HCT116 (cell line): ENCODE data around the gene NUCB1. TPM values are rescaled to one million over a fixed set of nuclear protein-coding genes. Genes with fewer than 3 reads are reported as not detected.

ENCODE experiments used
- ATAC-seq: fragments of 200-7000 bp; cut with Tn5 transposase; 2 replicates; pipeline ENCODE4 v1.9.1; 2020; ENCODE audit warnings: mild to moderate bottlenecking, moderate library complexity
- BruUV-seq: library from RNA; stranded (reverse); fragments of 400-500 nt; replicated peaks from 2 replicates; lab custom pipeline; 2021; lab: Mats Ljungman, UMichigan
- CTCF ChIA-PET: fragments of 300-600 bp; sonication (Branson Sonifier 250); formaldehyde crosslinking; loops from one replicate; lab custom pipeline; 2021; ENCODE audit warnings: antibody characterized with exemption; lab: Charles Lee
- POLR2A ChIA-PET: fragments of 300-600, 350-600 bp; sonication (Branson Sonifier 250); formaldehyde crosslinking; loops from one replicate; lab custom pipeline; 2021; ENCODE audit warnings: antibody characterized with exemption; lab: Charles Lee
- RAD21 ChIA-PET, 2 experiments: fragments of 300-600 bp; sonication (Branson Sonifier 250); formaldehyde crosslinking; loops; one replicate each; lab custom pipeline; 2023; ENCODE audit warnings: low total read pairs in 2 of 2; ENCODE audit not compliant: uncharacterized antibody in 2 of 2, unreplicated experiment in 2 of 2, low non-redundant PET in 1 of 2; lab: Charles Lee
- DNase-seq: peaks from one replicate; pipeline ENCODE4 v3.0.0-alpha.2; 2010; ENCODE audit warnings: low read depth, low spot score
- H2AFZ ChIP-seq: fragments of 200-600 bp; shearing (Covaris generic), sonication (generic); 2 replicates; pipeline ENCODE4 v1.6.1; 2017; ENCODE audit warnings: low read depth, mixed run types, mixed read lengths, antibody characterized with exemption, low read length; ENCODE audit not compliant: poor library complexity, severe bottlenecking
- H3K27ac ChIP-seq: 2 replicates; pipeline ENCODE4 v1.5.1; 2012; ENCODE audit warnings: low read depth, low read length
- H3K27me3 ChIP-seq: fragments of 200-600 bp; sonication (generic); 2 replicates; pipeline ENCODE4 v1.6.1; 2016; ENCODE audit warnings: mixed run types, low read length, mixed read lengths; ENCODE audit not compliant: insufficient read depth
- H3K36me3 ChIP-seq, 2 experiments: fragments of 200-500 bp in 1 of 2; fragments of 200-600 bp in 1 of 2; sonication (Bioruptor generic) in 1 of 2; sonication (generic) in 1 of 2; 2 replicates each; pipeline versions ENCODE4 v1.5.1 to v1.6.1; 2014 to 2016; ENCODE audit warnings: low read length in 2 of 2, inconsistent platforms in 1 of 2, mixed read lengths in 1 of 2, mixed run types in 1 of 2; ENCODE audit not compliant: insufficient read depth in 2 of 2, control insufficient read depth in 1 of 2
- H3K4me1 ChIP-seq, 2 experiments: fragments of 200-600 bp in 1 of 2; sonication (generic) in 1 of 2; 2 replicates each; pipeline versions ENCODE4 v1.5.1 to v1.6.1; 2012 to 2017; ENCODE audit warnings: low read length in 2 of 2, inconsistent platforms in 1 of 2, mild to moderate bottlenecking in 1 of 2, mixed read lengths in 1 of 2, mixed run types in 1 of 2, moderate library complexity in 1 of 2; ENCODE audit not compliant: insufficient read depth in 2 of 2, control insufficient read depth in 1 of 2
- H3K4me2 ChIP-seq: fragments of 200-600 bp; sonication (generic); 2 replicates; pipeline ENCODE4 v1.6.1; 2017; ENCODE audit warnings: mixed run types, low read length, mixed read lengths
- H3K4me3 ChIP-seq, 2 experiments: fragments of 200-600 bp in 1 of 2; sonication (generic) in 1 of 2; replicated peaks in 1 of 2; 2 replicates each; pipeline ENCODE4 v1.5.1; 2011 to 2016; ENCODE audit warnings: low read length in 2 of 2, control low read depth in 1 of 2, low read depth in 1 of 2, mild to moderate bottlenecking in 1 of 2, mixed read lengths in 1 of 2, mixed run types in 1 of 2
- H3K79me2 ChIP-seq: fragments of 200-600 bp; sonication (generic); 2 replicates; pipeline ENCODE4 v1.6.1; 2017; ENCODE audit warnings: mild to moderate bottlenecking, mixed run types, low read length, moderate library complexity, mixed read lengths; ENCODE audit not compliant: insufficient read depth
- H3K9ac ChIP-seq: fragments of 200-600 bp; sonication (generic); 2 replicates; pipeline ENCODE4 v1.6.1; 2016; ENCODE audit warnings: low read length, mixed read lengths
- H3K9me2 ChIP-seq: fragments of 200-600 bp; sonication (generic), shearing (Covaris generic); 2 replicates; pipeline ENCODE4 v1.6.1; 2017; ENCODE audit warnings: mixed run types, mild to moderate bottlenecking, moderate library complexity; ENCODE audit not compliant: insufficient read depth
- H3K9me3 ChIP-seq, 2 experiments: fragments of 200-500 bp in 1 of 2; fragments of 200-600 bp in 1 of 2; sonication (Bioruptor generic) in 1 of 2; sonication (generic) in 1 of 2; 2 replicates each; pipeline ENCODE4 v1.6.1; 2014 to 2017; ENCODE audit warnings: low read length in 2 of 2, mixed read lengths in 2 of 2, inconsistent platforms in 1 of 2, low read depth in 1 of 2, mild to moderate bottlenecking in 1 of 2, mixed run types in 1 of 2, moderate library complexity in 1 of 2; ENCODE audit not compliant: control insufficient read depth in 1 of 2, insufficient read depth in 1 of 2
- H4K20me1 ChIP-seq: fragments of 200-600 bp; sonication (generic), shearing (Covaris generic); 2 replicates; pipeline ENCODE4 v1.6.1; 2017; ENCODE audit warnings: mixed run types, mild to moderate bottlenecking, moderate library complexity; ENCODE audit not compliant: insufficient read depth
- ATF3 ChIP-seq: IDR thresholded peaks from 2 replicates; pipeline ENCODE4 v1.6.1; 2012
- CTCF ChIP-seq, 3 experiments: fragments of 200-600 bp in 1 of 3; sonication (generic) in 1 of 3; IDR thresholded peaks in 2 of 3; conservative IDR thresholded peaks in 1 of 3; 2 replicates each; pipeline ENCODE4 v1.5.1; 2012 to 2017; ENCODE audit warnings: low read depth in 2 of 3, low read length in 2 of 3, antibody characterized with exemption in 1 of 3, borderline replicate concordance in 1 of 3, control low read depth in 1 of 3, mild to moderate bottlenecking in 1 of 3, mixed read lengths in 1 of 3, mixed run types in 1 of 3, moderate library complexity in 1 of 3; ENCODE audit not compliant: insufficient read depth in 1 of 3
- EGR1 ChIP-seq: IDR thresholded peaks from 2 replicates; pipeline ENCODE4 v1.6.1; 2012; ENCODE audit warnings: low read depth
- EZH2phosphoT487 ChIP-seq: fragments of 200-600 bp; IDR thresholded peaks from 2 replicates; pipeline ENCODE4 v1.6.1; 2018; ENCODE audit warnings: antibody characterized with exemption, borderline replicate concordance
- FOSL1 ChIP-seq: IDR thresholded peaks from 2 replicates; pipeline ENCODE4 v1.6.1; 2012; ENCODE audit warnings: low read depth
- POLR2A ChIP-seq: IDR thresholded peaks from 2 replicates; pipeline ENCODE4 v1.7.0; 2011; ENCODE audit warnings: borderline replicate concordance; ENCODE audit not compliant: insufficient read depth, insufficient read length; ENCODE audit errors: extremely low read depth
- POLR2AphosphoS5 ChIP-seq: IDR thresholded peaks from 2 replicates; pipeline ENCODE4 v1.6.1; 2011; ENCODE audit warnings: mild to moderate bottlenecking, low read depth, low read length, moderate library complexity
- SIN3A ChIP-seq: IDR thresholded peaks from 2 replicates; pipeline ENCODE4 v1.6.1; 2012; ENCODE audit warnings: low read depth
- SP1 ChIP-seq: IDR thresholded peaks from 2 replicates; pipeline ENCODE4 v1.6.1; 2012; ENCODE audit warnings: low read depth
- TCF7L2 ChIP-seq: IDR thresholded peaks from 2 replicates; pipeline ENCODE4 v1.7.0; 2011; ENCODE audit warnings: borderline replicate concordance, inconsistent platforms; ENCODE audit not compliant: insufficient read depth, insufficient read length; ENCODE audit errors: extremely low read depth
- ZNF274 ChIP-seq: fragments of 200-500 bp; sonication (Bioruptor generic); IDR thresholded peaks from 2 replicates; pipeline ENCODE4 v1.6.1; 2014; ENCODE audit warnings: mild to moderate bottlenecking, low read depth, low read length, inconsistent platforms
- intact Hi-C: fragments of 100-400 bp; cut with micrococcal nuclease; formaldehyde crosslinking; loops from 2 replicates; pipeline ENCODE4 v1.10.0; 2022
- total RNA-seq: library from RNA; stranded (reverse); gene quantifications from one replicate; pipeline ENCODE4 v1.2.1, GENCODE V29; 2021; ENCODE audit not compliant: unreplicated experiment
- TF ChIP-seq, protein P1 (sequence below): IDR thresholded peaks from 2 replicates; pipeline ENCODE4 v1.6.1; 2011; ENCODE audit warnings: mild to moderate bottlenecking, low read length, moderate library complexity; ENCODE audit not compliant: insufficient replicate concordance; ENCODE audit errors: extremely low read depth
- TF ChIP-seq, protein P2 (sequence below): IDR thresholded peaks from 2 replicates; pipeline ENCODE4 v1.6.1; 2012

The NUCB1 gene
- total RNA-seq, 1 experiment from 2014 or later, result 88.8 TPM

DNA sequence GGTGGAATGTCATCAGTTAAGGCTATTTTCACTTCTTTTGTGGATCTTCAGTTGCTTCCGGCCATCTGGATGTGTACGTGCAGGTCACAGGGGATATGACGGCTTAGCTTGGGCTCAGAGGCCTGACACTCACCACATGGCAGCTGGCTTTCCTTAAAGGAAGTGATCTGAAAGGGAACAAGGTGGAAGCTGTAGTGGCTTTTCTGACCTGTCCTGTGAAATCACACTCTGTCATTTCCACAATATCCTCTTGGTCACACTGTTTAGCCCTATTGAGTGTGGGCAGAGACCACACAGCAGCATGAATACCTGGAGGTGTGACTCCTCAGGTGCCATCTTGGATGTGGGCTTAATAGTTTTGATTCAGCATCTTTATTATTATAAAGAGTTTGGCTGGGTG is 50.0 kb downstream of the NUCB1 start:
- ChIA-PET RAD21 (no interaction called here), CTCF (no interaction called here), POLR2A (no interaction called here)
- no peaks in the 10 kb centered on the region for H3K36me3 ChIP-seq
- no TSS peak for BruUV-seq
- no peak overlapping the region for H2AFZ ChIP-seq
- H3K79me2 ChIP-seq, result peaks cover 3% of the 10 kb centered on the region
- H3K4me2 ChIP-seq, result no peak overlapping the region
- ATAC-seq, result no peak
- TF ChIP-seq FOSL1, result no peak
- no peak for TF ChIP-seq EZH2phosphoT487
- no peak for TF ChIP-seq SP1
- TF ChIP-seq, protein P1, sequence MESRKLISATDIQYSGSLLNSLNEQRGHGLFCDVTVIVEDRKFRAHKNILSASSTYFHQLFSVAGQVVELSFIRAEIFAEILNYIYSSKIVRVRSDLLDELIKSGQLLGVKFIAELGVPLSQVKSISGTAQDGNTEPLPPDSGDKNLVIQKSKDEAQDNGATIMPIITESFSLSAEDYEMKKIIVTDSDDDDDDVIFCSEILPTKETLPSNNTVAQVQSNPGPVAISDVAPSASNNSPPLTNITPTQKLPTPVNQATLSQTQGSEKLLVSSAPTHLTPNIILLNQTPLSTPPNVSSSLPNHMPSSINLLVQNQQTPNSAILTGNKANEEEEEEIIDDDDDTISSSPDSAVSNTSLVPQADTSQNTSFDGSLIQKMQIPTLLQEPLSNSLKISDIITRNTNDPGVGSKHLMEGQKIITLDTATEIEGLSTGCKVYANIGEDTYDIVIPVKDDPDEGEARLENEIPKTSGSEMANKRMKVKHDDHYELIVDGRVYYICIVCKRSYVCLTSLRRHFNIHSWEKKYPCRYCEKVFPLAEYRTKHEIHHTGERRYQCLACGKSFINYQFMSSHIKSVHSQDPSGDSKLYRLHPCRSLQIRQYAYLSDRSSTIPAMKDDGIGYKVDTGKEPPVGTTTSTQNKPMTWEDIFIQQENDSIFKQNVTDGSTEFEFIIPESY, result no peak
- TF ChIP-seq, protein P2, sequence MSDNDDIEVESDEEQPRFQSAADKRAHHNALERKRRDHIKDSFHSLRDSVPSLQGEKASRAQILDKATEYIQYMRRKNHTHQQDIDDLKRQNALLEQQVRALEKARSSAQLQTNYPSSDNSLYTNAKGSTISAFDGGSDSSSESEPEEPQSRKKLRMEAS, result no peak
- intact Hi-C loops, result no loop called here
- no peaks in the 10 kb centered on the region for H3K9me2 ChIP-seq
- no peak overlapping the region for H3K4me3 ChIP-seq
- no peaks in the 10 kb centered on the region for H3K9me3 ChIP-seq
- H3K9ac ChIP-seq, result no peak overlapping the region
- DNase-seq, result no peak
- no peaks in the 10 kb centered on the region for H4K20me1 ChIP-seq
- H3K27me3 ChIP-seq, result no peaks in the 10 kb centered on the region
- H3K4me1 ChIP-seq, result peaks cover 0 to 8% of the 10 kb centered on the region in 2 experiments; a peak in 2 of 4 replicates
- no peak overlapping the region for H3K27ac ChIP-seq

DNA sequence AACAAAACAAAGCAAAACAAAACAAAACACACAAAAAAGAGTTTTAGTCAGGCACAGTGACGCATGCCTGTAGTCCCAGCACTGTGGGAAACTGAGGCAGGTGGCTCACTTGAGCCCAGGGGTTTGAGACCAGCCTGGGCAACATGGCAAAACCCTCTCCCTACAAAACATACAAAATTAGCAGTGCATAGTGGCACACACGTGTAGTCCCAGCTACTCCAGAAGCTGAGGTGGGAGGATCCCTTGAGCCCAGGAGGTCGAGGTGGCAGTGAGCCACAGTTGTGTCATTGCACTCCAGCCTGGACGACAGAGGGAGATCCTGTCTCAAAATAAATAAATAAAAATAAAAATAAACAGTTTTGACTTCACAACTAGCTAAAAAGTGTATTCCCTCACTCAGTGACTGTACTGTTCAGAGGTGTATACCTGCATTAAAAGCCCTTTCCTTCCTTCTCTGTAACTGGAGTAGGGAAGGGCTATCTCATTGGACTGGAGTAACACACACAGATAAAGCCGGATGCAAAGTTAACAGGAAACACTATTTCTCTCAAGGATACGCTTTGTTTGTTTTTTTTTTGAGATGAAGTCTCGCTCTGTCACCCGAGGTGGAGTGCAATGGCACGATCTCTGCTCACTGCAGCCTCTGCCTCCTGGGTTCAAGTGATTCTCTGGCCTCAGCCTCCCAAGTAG is 50.9 kb downstream of the NUCB1 start:
- Histone ChIP-seq H3K79me2 (peaks cover 12% of the 10 kb centered on the region), H3K36me3 (no peaks in the 10 kb centered on the region), H3K4me2 (no peak overlapping the region), H3K27ac (no peak overlapping the region), H3K4me3 (no peak overlapping the region), H3K9me2 (no peaks in the 10 kb centered on the region), H3K9me3 (no peaks in the 10 kb centered on the region), H2AFZ (no peak overlapping the region), H3K4me1 (peaks cover 5 to 15% of the 10 kb centered on the region in 2 experiments; a peak in 3 of 4 replicates), H4K20me1 (no peaks in the 10 kb centered on the region), H3K27me3 (no peaks in the 10 kb centered on the region), H3K9ac (no peak overlapping the region)
- ATAC-seq (no peak), DNase-seq (no peak)
- ChIA-PET POLR2A (interaction anchor here (1.0 kb wide), 2 partner anchors 11 to 16 kb away, joined by 3 to 5 read pairs; no protein-coding TSS in a partner anchor), CTCF (interaction anchor here (1.1 to 1.6 kb wide), 2 partner anchors 43 to 108 kb away, joined by 3 to 5 read pairs; partner anchors contain the start of genes GYS1 and RUVBL2), RAD21 (no interaction called here)
- intact Hi-C loops, result no loop called here
- no TSS peak for BruUV-seq
- no peak for TF ChIP-seq SIN3A
- TF ChIP-seq POLR2AphosphoS5, result no peak
- no peak for TF ChIP-seq POLR2A
- TF ChIP-seq CTCF (IDR thresholded peaks at IDR 0.05 in 2 of 3, conservative IDR thresholded peaks at IDR 0.05 in 1 of 3; ENCODE audit: borderline replicate concordance in 1 of 3, insufficient read depth in 1 of 3, low read depth in 2 of 3, low read length in 2 of 3), result no peak
- TF ChIP-seq EGR1, result no peak
- TF ChIP-seq ATF3, result no peak
- no peak for TF ChIP-seq ZNF274
- no peak for TF ChIP-seq TCF7L2
